HEK293T (cell line): ENCODE data around the gene THAP5.

ENCODE experiments used
- CTCF ChIA-PET: fragments of 350-600 bp; formaldehyde crosslinking; extraction: SDS; loops from one replicate; lab custom pipeline; 2021; ENCODE audit warnings: antibody characterized with exemption, inconsistent platforms; lab: Yijun Ruan, JAX
- POLR2A ChIA-PET: fragments of 350-600 bp; formaldehyde crosslinking; extraction: SDS; loops from one replicate; lab custom pipeline; 2020; ENCODE audit warnings: antibody characterized with exemption, inconsistent platforms; lab: Yijun Ruan, JAX
- DNase-seq: peaks from one replicate; pipeline ENCODE4 v3.0.0; 2012; ENCODE audit warnings: mixed read lengths; ENCODE audit errors: extremely low spot score
- ARNT ChIP-seq: fragments of 450-650 bp; IDR thresholded peaks from 2 replicates; pipeline ENCODE4 v1.6.1; 2017; ENCODE audit warnings: mild to moderate bottlenecking
- BHLHE40 ChIP-seq: fragments of 450-650 bp; IDR thresholded peaks from 2 replicates; pipeline ENCODE4 v1.6.1; 2016; ENCODE audit warnings: mild to moderate bottlenecking, moderate library complexity, borderline replicate concordance
- CTBP1 ChIP-seq: fragments of 450-650 bp; IDR thresholded peaks from 2 replicates; pipeline ENCODE4 v1.6.1; 2016; ENCODE audit warnings: borderline replicate concordance
- ELF4 ChIP-seq: fragments of 450-650 bp; IDR thresholded peaks from 2 replicates; pipeline ENCODE4 v1.6.1; 2017; ENCODE audit warnings: antibody characterized with exemption
- FOXA1 ChIP-seq: fragments of 450-650 bp; IDR thresholded peaks from 2 replicates; pipeline ENCODE4 v1.6.1; 2016; ENCODE audit warnings: mild to moderate bottlenecking
- FOXK2 ChIP-seq: fragments of 450-650 bp; IDR thresholded peaks from 2 replicates; pipeline ENCODE4 v1.6.1; 2016; ENCODE audit warnings: mild to moderate bottlenecking
- FOXM1 ChIP-seq: fragments of 450-650 bp; IDR thresholded peaks from 2 replicates; pipeline ENCODE4 v1.6.1; 2017; ENCODE audit warnings: mild to moderate bottlenecking, borderline replicate concordance
- HDGF ChIP-seq: fragments of 450-650 bp; IDR thresholded peaks from 2 replicates; pipeline ENCODE4 v1.6.1; 2017; ENCODE audit warnings: antibody characterized with exemption, borderline replicate concordance
- L3MBTL2 ChIP-seq: fragments of 450-650 bp; conservative IDR thresholded peaks from 2 replicates; pipeline ENCODE4 v1.6.1; 2016; ENCODE audit warnings: mild to moderate bottlenecking
- LEF1 ChIP-seq: fragments of 450-650 bp; IDR thresholded peaks from 2 replicates; pipeline ENCODE4 v1.6.1; 2017; ENCODE audit warnings: mild to moderate bottlenecking, borderline replicate concordance
- NFRKB ChIP-seq: fragments of 450-650 bp; IDR thresholded peaks from 2 replicates; pipeline ENCODE4 v1.6.1; 2016; ENCODE audit warnings: mild to moderate bottlenecking, moderate library complexity
- PKNOX1 ChIP-seq: fragments of 450-650 bp; IDR thresholded peaks from 2 replicates; pipeline ENCODE4 v1.6.1; 2016
- SP1 ChIP-seq: fragments of 450-650 bp; IDR thresholded peaks from 2 replicates; pipeline ENCODE4 v1.6.1; 2017
- SUZ12 ChIP-seq: fragments of 450-650 bp; IDR thresholded peaks from 2 replicates; pipeline ENCODE4 v1.6.1; 2016; ENCODE audit warnings: mild to moderate bottlenecking
- TARDBP ChIP-seq: fragments of 450-650 bp; IDR thresholded peaks from 2 replicates; pipeline ENCODE4 v1.6.1; 2016
- ZNF384 ChIP-seq: fragments of 450-650 bp; IDR thresholded peaks from 2 replicates; pipeline ENCODE4 v1.6.1; 2016

THAP5 gene

GRCh38 chr7:108609643-108610042 lies 40.1 kb upstream of the THAP5 start:
- no peak for TF ChIP-seq BHLHE40
- TF ChIP-seq NFRKB, result no peak
- TF ChIP-seq TARDBP, result no peak
- TF ChIP-seq FOXM1, result no peak
- no peak for DNase-seq
- ChIA-PET CTCF (no interaction called here), POLR2A (no interaction called here)

- ChIA-PET POLR2A (no interaction called here), CTCF (interaction anchor here (1.1 kb wide), 1 partner anchor 13 kb away, joined by 3 read pairs; no protein-coding TSS in a partner anchor)
- TF ChIP-seq FOXM1 (no peak), SUZ12 (no peak), TARDBP (no peak), ELF4 (no peak), HDGF (no peak), FOXA1 (no peak), LEF1 (no peak), FOXK2 (no peak), ARNT (no peak), L3MBTL2 (no peak), CTBP1 (no peak)
- no peak for DNase-seq
Observed at GRCh38 chr7:108605559-108606201, 36.2 kb upstream of the THAP5 start.

- no peak for DNase-seq
- TF ChIP-seq HDGF (no peak), FOXK2 (no peak), LEF1 (no peak), FOXM1 (no peak), TARDBP (no peak), SUZ12 (no peak)
Observed at GRCh38 chr7:108604307-108605077, 35.0 kb upstream of the THAP5 start.

GRCh38 chr7:108603656-108604306 lies 34.3 kb upstream of the THAP5 start:
- ChIA-PET CTCF (no interaction called here), POLR2A (no interaction called here)
- no peak for DNase-seq
- no peak for TF ChIP-seq LEF1
- no peak for TF ChIP-seq PKNOX1
- TF ChIP-seq TARDBP, result no peak
- no peak for TF ChIP-seq CTBP1
- TF ChIP-seq SUZ12, result no peak
- TF ChIP-seq ARNT, result no peak
- no peak for TF ChIP-seq ELF4
- TF ChIP-seq NFRKB, result no peak
- TF ChIP-seq L3MBTL2, result no peak
- TF ChIP-seq FOXM1, result no peak
- no peak for TF ChIP-seq FOXK2
- no peak for TF ChIP-seq BHLHE40
- TF ChIP-seq ZNF384, result no peak
- no peak for TF ChIP-seq SP1

More at GRCh38 chr7:108604307-108605077, 35.0 kb upstream of the THAP5 start:
- ChIA-PET CTCF (no interaction called here), POLR2A (no interaction called here)

- ChIA-PET POLR2A (no interaction called here), CTCF (no interaction called here)
- no peak for DNase-seq
- TF ChIP-seq ZNF384 (no peak), CTBP1 (no peak), L3MBTL2 (no peak), HDGF (no peak), SUZ12 (no peak)
Observed at GRCh38 chr7:108600399-108600798, 30.9 kb upstream of the THAP5 start.

GRCh38 chr7:108598914-108599580 lies 29.5 kb upstream of the THAP5 start:
- POLR2A ChIA-PET, result no interaction called here
- DNase-seq, result no peak
- no peak for TF ChIP-seq LEF1
- TF ChIP-seq ARNT, result no peak
- no peak for TF ChIP-seq HDGF
- no peak for TF ChIP-seq SUZ12
- no peak for TF ChIP-seq L3MBTL2
- TF ChIP-seq CTBP1, result no peak
- no peak for TF ChIP-seq ELF4
- TF ChIP-seq FOXK2, result no peak
- no peak for TF ChIP-seq PKNOX1
- TF ChIP-seq FOXA1, result no peak
- no peak for TF ChIP-seq ZNF384
- TF ChIP-seq FOXM1, result no peak
- no peak for TF ChIP-seq SP1
- no peak for TF ChIP-seq BHLHE40
- no peak for TF ChIP-seq NFRKB
- TF ChIP-seq TARDBP, result no peak
- CTCF ChIA-PET, result no interaction called here
